DMS153 treated with DMSO at 0.1 percent for 48 hours (cell line): ENCODE data around the gene NF1.
"Not testable (repeated sequence)": the region's sequence is repeated elsewhere in the genome, so short reads cannot be mapped to it uniquely, and the experiment has no call there.

ENCODE experiments used
- DNase-seq: peaks from one replicate; lab custom pipeline; 2025; ENCODE audit not compliant: unreplicated experiment; lab: John Stamatoyannopoulos, UW

NF1 gene

GRCh38 chr17:31130286-31131224 is 35.8 kb downstream of the NF1 start:
- DNase-seq = no peak

GRCh38 chr17:31131299-31131698 is 36.5 kb downstream of the NF1 start:
- no peak for DNase-seq

- no peak for DNase-seq
These were observed 38.2 kb downstream of the NF1 start for GRCh38 chr17:31132977-31133376.

- no peak for DNase-seq
These were observed 39.8 kb downstream of the NF1 start for GRCh38 chr17:31134576-31134975.

GRCh38 chr17:31136319-31136718 is 41.5 kb downstream of the NF1 start:
- no peak for DNase-seq

GRCh38 chr17:31140111-31140510 is 45.3 kb downstream of the NF1 start:
- no peak for DNase-seq

GRCh38 chr17:31144428-31144827 is 49.7 kb downstream of the NF1 start:
- DNase-seq = no peak

GRCh38 chr17:31144836-31145235 is 50.1 kb downstream of the NF1 start:
- no peak for DNase-seq

GRCh38 chr17:31147507-31148202 is 52.9 kb downstream of the NF1 start:
- no peak for DNase-seq

- DNase-seq = no peak
These were observed 53.4 kb downstream of the NF1 start for GRCh38 chr17:31148205-31148604.

- DNase-seq = no peak
These were observed 57.5 kb downstream of the NF1 start for GRCh38 chr17:31152271-31152670.

GRCh38 chr17:31155208-31155810 is 60.5 kb downstream of the NF1 start:
- DNase-seq = no peak

GRCh38 chr17:31156326-31156725 is 61.5 kb downstream of the NF1 start:
- no peak for DNase-seq

- not testable (repeated sequence) for DNase-seq
These were observed 62.1 kb downstream of the NF1 start for GRCh38 chr17:31156864-31157263.

- no peak for DNase-seq
These were observed 64.1 kb downstream of the NF1 start for GRCh38 chr17:31158746-31159377.

GRCh38 chr17:31163091-31163781 is 68.5 kb downstream of the NF1 start:
- no peak for DNase-seq

- DNase-seq = no peak
These were observed 72.3 kb downstream of the NF1 start for GRCh38 chr17:31167111-31167510.

- DNase-seq = no peak
These were observed 76.9 kb downstream of the NF1 start for GRCh38 chr17:31171701-31172100.

- no peak for DNase-seq
These were observed 77.6 kb downstream of the NF1 start for GRCh38 chr17:31172388-31172787.

GRCh38 chr17:31174215-31174614 is 79.4 kb downstream of the NF1 start:
- no peak for DNase-seq

GRCh38 chr17:31175237-31175636 is 80.5 kb downstream of the NF1 start:
- DNase-seq = no peak
